Esophagus mucosa (tissue), 1 donor: ENCODE measurements around the gene RPL23. TPM values are rescaled to one million over a fixed set of nuclear protein-coding genes. Genes with fewer than 3 reads are reported as not detected.

Experiments used
- total RNA-seq: library from RNA; stranded (reverse); gene quantifications from one replicate; pipeline ENCODE4 v1.2.4, GENCODE V29; 2023
- donor health status: DM: yes; HTN: yes; CAD: no.

The RPL23 gene
- total RNA-seq, 1 donor from 2014 or later, result 1,222 TPM

Other genes starting within 250 kb of the RPL23 start
- gene SRCIN1, start 247.8 kb downstream of the RPL23 start, total RNA-seq, result 6.6 TPM
- gene EPOP, start 178.8 kb downstream of the RPL23 start, total RNA-seq, result 4.9 TPM
- 40.2 TPM for gene MLLT6, start 148.4 kb downstream of the RPL23 start, total RNA-seq
- gene CISD3, start 123.4 kb downstream of the RPL23 start, total RNA-seq, result 28.6 TPM
- 18.0 TPM for gene PCGF2, start 105.4 kb downstream of the RPL23 start, total RNA-seq
- gene PSMB3, start 101.0 kb downstream of the RPL23 start, total RNA-seq, result 179 TPM
- 15.1 TPM for gene PIP4K2B, start 54.2 kb downstream of the RPL23 start, total RNA-seq
- 10.9 TPM for gene CWC25, start 28.4 kb downstream of the RPL23 start, total RNA-seq
- 50.0 TPM for gene LASP1, start 16.3 kb upstream of the RPL23 start, total RNA-seq
- gene FBXO47, start 113.7 kb upstream of the RPL23 start, total RNA-seq, result not detected